Neutrophil (primary cell): ENCODE measurements around the gene FAM237A.

Experiments
- H3K27ac ChIP-seq: fragments of 200-600 bp; sonication (generic); 2 replicates; pipeline ENCODE4 v1.5.1; 2016; ENCODE audit warnings: mild to moderate bottlenecking, moderate library complexity
- H3K27me3 ChIP-seq: fragments of 200-600 bp; sonication (generic); 2 replicates; pipeline ENCODE4 v1.6.0; 2016; ENCODE audit warnings: mild to moderate bottlenecking
- H3K36me3 ChIP-seq: fragments of 200-600 bp; sonication (generic); 2 replicates; pipeline ENCODE4 v1.5.1; 2017
- H3K4me1 ChIP-seq, 2 experiments: fragments of 200-600 bp in 1 of 2; sonication (generic) in 1 of 2; 1 replicate in 1 of 2; 2 replicates in 1 of 2; pipeline versions ENCODE4 v1.5.1 to v1.6.1; 2013 to 2016; ENCODE audit warnings: low read depth in 1 of 2, low read length in 1 of 2, mild to moderate bottlenecking in 1 of 2, moderate library complexity in 1 of 2; ENCODE audit not compliant: control insufficient read depth in 1 of 2, insufficient read depth in 1 of 2
- H3K4me3 ChIP-seq, 2 experiments: fragments of 200-600 bp in 1 of 2; sonication (generic) in 1 of 2; 1 replicate in 1 of 2; 2 replicates in 1 of 2; pipeline ENCODE4 v1.5.1; 2013 to 2016; ENCODE audit warnings: low read depth in 1 of 2, low read length in 1 of 2, mild to moderate bottlenecking in 1 of 2, moderate library complexity in 1 of 2
- H3K9me3 ChIP-seq: fragments of 200-600 bp; sonication (generic); 2 replicates; pipeline ENCODE4 v1.5.1; 2016
- CTCF ChIP-seq: fragments of 200-600 bp; sonication (generic); IDR thresholded peaks from 2 replicates; pipeline ENCODE4 v1.5.1; 2016; ENCODE audit warnings: antibody characterized with exemption

FAM237A gene

GRCh38 chr2:206611736-206612135, 30.6 kb upstream of the FAM237A start:
- H3K27me3 ChIP-seq: no peaks in the 10 kb centered on the region
- H3K36me3 ChIP-seq: no peaks in the 10 kb centered on the region
- no peak overlapping the region for H3K4me3 ChIP-seq
- no peaks in the 10 kb centered on the region for H3K9me3 ChIP-seq
- H3K27ac ChIP-seq: no peak overlapping the region
- no peaks in the 10 kb centered on the region for H3K4me1 ChIP-seq
- TF ChIP-seq CTCF: no peak

- H3K27ac ChIP-seq: no peak overlapping the region
- no peaks in the 10 kb centered on the region for H3K9me3 ChIP-seq
- TF ChIP-seq CTCF: no peak
- no peak overlapping the region for H3K4me3 ChIP-seq
- H3K27me3 ChIP-seq: no peaks in the 10 kb centered on the region
- H3K4me1 ChIP-seq: no peaks in the 10 kb centered on the region
- H3K36me3 ChIP-seq: no peaks in the 10 kb centered on the region
Observed at GRCh38 chr2:206614811-206615210, 27.5 kb upstream of the FAM237A start.

- Histone ChIP-seq H3K9me3 (no peaks in the 10 kb centered on the region), H3K27me3 (no peaks in the 10 kb centered on the region), H3K4me1 (no peaks in the 10 kb centered on the region), H3K27ac (no peak overlapping the region), H3K36me3 (no peaks in the 10 kb centered on the region), H3K4me3 (no peak overlapping the region)
- no peak for TF ChIP-seq CTCF
Observed at GRCh38 chr2:206615417-206616089, 26.7 kb upstream of the FAM237A start.

DNA sequence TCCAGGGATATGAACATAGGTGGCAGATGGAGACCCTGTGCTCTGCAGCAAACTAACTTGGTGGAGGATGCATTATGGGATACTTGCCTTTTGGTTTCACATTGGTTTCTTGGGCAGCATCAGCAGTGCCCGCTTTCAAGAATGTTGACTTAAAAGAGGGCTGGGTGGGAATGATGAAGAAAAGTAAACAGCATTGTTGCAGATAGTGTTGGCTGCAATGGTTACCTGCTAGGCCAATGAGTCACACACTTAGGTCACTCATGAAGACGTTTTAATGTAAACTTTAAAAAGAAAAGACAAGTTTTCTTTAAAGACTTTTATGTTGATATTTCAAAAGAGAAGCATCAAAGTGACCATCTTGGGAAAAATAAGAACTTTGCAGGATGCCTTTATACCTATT, 26.1 kb upstream of the FAM237A start:
- H3K9me3 ChIP-seq: no peaks in the 10 kb centered on the region
- H3K4me1 ChIP-seq: no peaks in the 10 kb centered on the region
- no peaks in the 10 kb centered on the region for H3K27me3 ChIP-seq
- no peak for TF ChIP-seq CTCF
- H3K36me3 ChIP-seq: no peaks in the 10 kb centered on the region
- H3K4me3 ChIP-seq: no peak overlapping the region
- no peak overlapping the region for H3K27ac ChIP-seq

- Histone ChIP-seq H3K27me3 (no peaks in the 10 kb centered on the region), H3K36me3 (no peaks in the 10 kb centered on the region), H3K27ac (no peak overlapping the region), H3K9me3 (no peaks in the 10 kb centered on the region), H3K4me3 (no peak overlapping the region), H3K4me1 (no peaks in the 10 kb centered on the region)
- no peak for TF ChIP-seq CTCF
Observed at GRCh38 chr2:206619011-206619410, 23.3 kb upstream of the FAM237A start.
